Fibroblast of pulmonary artery (primary cell): ENCODE results near the gene MRPL14.

Source experiments
- DNase-seq: peaks from one replicate; pipeline ENCODE4 v3.0.0-alpha.2; 2010; ENCODE audit warnings: low read depth
- H3K4me3 ChIP-seq: replicated peaks from 2 replicates; pipeline ENCODE4 v1.5.1; 2011; ENCODE audit warnings: low read depth, mild to moderate bottlenecking, control low read depth, low read length, moderate library complexity
- CTCF ChIP-seq: IDR thresholded peaks from 2 replicates; pipeline ENCODE4 v1.5.1; 2011; ENCODE audit warnings: mild to moderate bottlenecking, control low read depth, low read length, inconsistent platforms; ENCODE audit errors: missing control alignments

Gene MRPL14

DNA sequence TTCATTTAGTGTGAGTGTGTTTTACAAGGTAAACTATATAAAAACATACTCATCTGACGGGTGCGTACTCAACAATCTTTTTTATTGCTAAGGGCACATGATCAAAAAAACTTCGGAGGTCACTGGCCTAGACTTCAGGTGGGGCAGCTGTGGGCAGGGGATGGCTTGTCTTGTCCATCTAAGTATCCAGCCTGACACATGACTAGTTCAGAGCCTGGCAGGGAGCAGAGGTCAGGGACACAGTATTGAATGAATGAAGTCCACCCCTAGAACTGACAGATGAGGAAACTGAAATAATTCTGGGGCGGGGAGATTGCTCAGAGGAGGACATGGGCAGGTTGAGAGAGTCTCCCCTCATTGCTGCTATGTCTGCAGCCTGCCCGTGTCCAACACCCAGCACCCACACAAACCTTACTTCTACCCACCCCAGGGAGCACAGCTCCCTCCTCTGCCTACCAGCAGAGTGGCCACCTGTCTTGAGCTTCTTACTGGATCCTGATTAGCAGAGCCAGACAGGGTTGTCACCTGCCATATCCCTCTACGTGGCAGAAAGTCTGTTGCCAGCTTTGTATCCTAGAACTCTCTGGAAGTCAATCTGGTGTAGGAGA is 48.9 kb downstream of the MRPL14 start:
- DNase-seq, result no peak
- no peak overlapping the region for H3K4me3 ChIP-seq
- TF ChIP-seq CTCF, result no peak

- TF ChIP-seq CTCF, result no peak
Measured at GRCh38 chr6:44077214-44077946, 49.9 kb downstream of the MRPL14 start.

GRCh38 chr6:44076356-44077213 is 50.7 kb downstream of the MRPL14 start:
- TF ChIP-seq CTCF, result no peak
- no peak overlapping the region for H3K4me3 ChIP-seq
- DNase-seq, result peak; percentile 18

More at GRCh38 chr6:44077214-44077946, 49.9 kb downstream of the MRPL14 start:
- H3K4me3 ChIP-seq, result no peak overlapping the region
- no peak for DNase-seq

DNA sequence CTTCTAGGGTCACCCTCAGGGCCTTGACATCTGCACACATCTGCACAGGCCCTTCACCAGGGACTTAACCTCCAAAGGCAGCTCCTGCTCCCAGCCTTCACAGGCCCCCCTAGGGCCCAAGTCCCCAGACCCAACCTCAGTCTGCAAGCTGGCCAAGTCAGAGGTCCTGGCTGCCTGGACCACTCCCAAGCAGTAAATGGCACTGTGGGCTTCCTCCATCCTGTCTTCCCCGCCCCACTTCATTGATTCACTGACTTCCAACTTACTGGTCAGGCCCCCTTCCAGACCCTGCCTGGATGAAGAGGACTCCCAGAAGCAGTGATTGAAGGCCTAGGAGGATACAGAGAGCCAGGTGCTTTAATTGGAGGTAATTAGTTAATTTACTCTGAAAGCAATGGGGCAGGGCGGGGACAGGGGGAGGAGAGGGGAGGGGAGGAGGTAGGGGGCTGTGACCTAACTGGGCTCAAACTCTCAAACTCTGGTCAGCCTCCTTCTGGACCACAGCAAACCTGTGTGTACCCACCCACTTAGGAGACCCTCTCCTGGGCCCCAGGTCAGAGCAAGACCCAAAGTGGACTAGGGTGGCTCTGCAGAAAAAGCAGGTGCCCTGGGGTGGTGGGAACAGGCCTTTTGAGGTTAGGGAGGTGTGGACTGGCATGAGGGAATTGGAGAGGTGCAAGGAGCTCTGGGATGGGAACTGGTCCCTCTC is 51.5 kb downstream of the MRPL14 start:
- TF ChIP-seq CTCF, result no peak
- H3K4me3 ChIP-seq, result no peak overlapping the region

GRCh38 chr6:44074813-44075646 is 52.2 kb downstream of the MRPL14 start:
- TF ChIP-seq CTCF, result no peak
- no peak for DNase-seq
- no peak overlapping the region for H3K4me3 ChIP-seq

More for the DNA sequence above, 51.5 kb downstream of the MRPL14 start:
- no peak for DNase-seq

DNA sequence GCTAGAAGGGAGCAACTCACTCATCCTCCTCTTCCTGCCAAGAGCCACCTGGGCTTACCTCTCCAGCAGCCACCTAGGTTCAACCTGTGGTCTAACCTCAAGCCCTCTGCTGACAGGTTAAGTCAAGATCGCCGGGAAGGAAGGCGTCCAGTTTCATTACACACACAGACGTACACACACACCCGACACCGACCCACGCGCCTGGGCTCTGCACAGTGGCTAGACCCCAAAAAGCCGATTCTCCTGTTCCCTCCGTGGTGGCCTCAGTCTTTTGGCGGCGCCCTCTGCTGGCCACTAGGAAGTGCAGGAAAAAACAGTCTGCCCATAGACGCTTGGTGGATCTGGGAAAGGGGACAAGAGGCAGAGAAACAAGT is 52.8 kb downstream of the MRPL14 start:
- no peak overlapping the region for H3K4me3 ChIP-seq
- DNase-seq, result peak; percentile 84
- TF ChIP-seq CTCF, result peak; percentile 94
